H9 (cell line): Measurements from ENCODE around the gene CRABP1. TPM values are rescaled to one million over a fixed set of nuclear protein-coding genes. Genes with fewer than 3 reads are reported as not detected.

Experiments used
- DNase-seq: peaks from one replicate; pipeline ENCODE4 v3.0.0-alpha.2; 2017
- H2AFZ ChIP-seq: one replicate; pipeline ENCODE4 v1.6.1; 2013; ENCODE audit warnings: mild to moderate bottlenecking, low read length, control low read depth, moderate library complexity
- H2AK5ac ChIP-seq: 2 replicates; pipeline ENCODE4 v1.6.1; 2013; ENCODE audit warnings: low read length, control low read depth, mixed read lengths; ENCODE audit not compliant: insufficient read length
- H2BK120ac ChIP-seq: one replicate; pipeline ENCODE4 v1.6.1; 2013; ENCODE audit warnings: low read depth, mild to moderate bottlenecking, low read length, control low read depth, inconsistent platforms; ENCODE audit not compliant: poor library complexity, severe bottlenecking
- H2BK12ac ChIP-seq: 2 replicates; pipeline ENCODE4 v1.6.1; 2013; ENCODE audit warnings: low read length, control low read depth, mixed read lengths, low read depth; ENCODE audit not compliant: insufficient read length
- H2BK15ac ChIP-seq: 2 replicates; pipeline ENCODE4 v1.6.1; 2013; ENCODE audit warnings: low read depth, low read length, control low read depth
- H2BK20ac ChIP-seq: one replicate; pipeline ENCODE4 v1.6.1; 2013; ENCODE audit warnings: low read depth, mild to moderate bottlenecking, low read length, control low read depth, inconsistent platforms; ENCODE audit not compliant: poor library complexity, severe bottlenecking
- H2BK5ac ChIP-seq: 2 replicates; pipeline ENCODE4 v1.6.1; 2013; ENCODE audit warnings: low read length, control low read depth, mixed read lengths; ENCODE audit not compliant: insufficient read length
- H3K14ac ChIP-seq: 2 replicates; pipeline ENCODE4 v1.6.1; 2013; ENCODE audit warnings: low read length, control low read depth; ENCODE audit not compliant: insufficient read depth
- H3K18ac ChIP-seq: 2 replicates; pipeline ENCODE4 v1.6.1; 2013; ENCODE audit warnings: low read depth, mild to moderate bottlenecking, mixed read lengths, low read length, control low read depth; ENCODE audit not compliant: insufficient read length
- H3K23ac ChIP-seq: 2 replicates; pipeline ENCODE4 v1.6.1; 2013; ENCODE audit warnings: low read length, control low read depth, mixed read lengths, low read depth; ENCODE audit not compliant: insufficient read length
- H3K23me2 ChIP-seq: 2 replicates; pipeline ENCODE4 v1.6.1; 2013; ENCODE audit warnings: low read depth, mild to moderate bottlenecking, mixed read lengths, low read length, control low read depth; ENCODE audit not compliant: insufficient read length, poor library complexity, severe bottlenecking
- H3K27ac ChIP-seq: 2 replicates; pipeline ENCODE4 v1.5.1; 2013; ENCODE audit warnings: low read length, control low read depth, mixed read lengths, low read depth; ENCODE audit not compliant: insufficient read length
- H3K27me3 ChIP-seq: 2 replicates; pipeline ENCODE4 v1.6.1; 2013; ENCODE audit warnings: low read length, control low read depth, inconsistent platforms; ENCODE audit not compliant: insufficient read depth
- H3K4ac ChIP-seq: 2 replicates; pipeline ENCODE4 v1.6.1; 2013; ENCODE audit warnings: low read depth, mild to moderate bottlenecking, control low read depth, inconsistent platforms, low read length, moderate library complexity
- H3K4me1 ChIP-seq: 2 replicates; pipeline ENCODE4 v1.6.1; 2013; ENCODE audit warnings: low read length, control low read depth, inconsistent platforms; ENCODE audit not compliant: insufficient read depth
- H3K4me2 ChIP-seq: 2 replicates; pipeline ENCODE4 v1.6.1; 2013; ENCODE audit warnings: low read length, control low read depth, mixed read lengths; ENCODE audit not compliant: insufficient read length, insufficient read depth
- H3K56ac ChIP-seq: 2 replicates; pipeline ENCODE4 v1.6.1; 2013; ENCODE audit warnings: low read depth, mild to moderate bottlenecking, mixed read lengths, low read length, control low read depth; ENCODE audit not compliant: insufficient read length
- H3K79me1 ChIP-seq: 2 replicates; pipeline ENCODE4 v1.6.1; 2013; ENCODE audit warnings: low read depth, mild to moderate bottlenecking, moderate library complexity, low read length, control low read depth, inconsistent platforms; ENCODE audit not compliant: insufficient read depth, poor library complexity, severe bottlenecking
- H3K79me2 ChIP-seq: 2 replicates; pipeline ENCODE4 v1.6.1; 2013; ENCODE audit warnings: low read length, control low read depth, inconsistent platforms; ENCODE audit not compliant: insufficient read depth
- H3K9ac ChIP-seq: 2 replicates; pipeline ENCODE4 v1.6.1; 2013; ENCODE audit warnings: low read length, control low read depth, mixed read lengths; ENCODE audit not compliant: insufficient read length; ENCODE audit errors: extremely low read depth
- H3K9me3 ChIP-seq: one replicate; pipeline ENCODE4 v1.6.1; 2013; ENCODE audit warnings: low read depth, low read length, inconsistent platforms; ENCODE audit not compliant: control insufficient read depth
- H3T11ph ChIP-seq: one replicate; pipeline ENCODE4 v1.6.1; 2013; ENCODE audit warnings: mild to moderate bottlenecking, low read length, control low read depth, inconsistent platforms
- H4K20me1 ChIP-seq: one replicate; pipeline ENCODE4 v1.6.1; 2013; ENCODE audit not compliant: control insufficient read depth, insufficient read length, insufficient read depth
- H4K5ac ChIP-seq: 2 replicates; pipeline ENCODE4 v1.6.1; 2013; ENCODE audit warnings: low read depth, mild to moderate bottlenecking, mixed read lengths, low read length, control low read depth; ENCODE audit not compliant: insufficient read length
- H4K8ac ChIP-seq: replicated peaks from 2 replicates; pipeline ENCODE4 v1.6.1; 2013; ENCODE audit warnings: low read length, control low read depth, mixed read lengths, low read depth; ENCODE audit not compliant: insufficient read length
- H4K91ac ChIP-seq: 2 replicates; pipeline ENCODE4 v1.6.1; 2013; ENCODE audit warnings: low read depth, mild to moderate bottlenecking, moderate library complexity, mixed read lengths, low read length, control low read depth; ENCODE audit not compliant: insufficient read length
- H3K27ac Mint-ChIP-seq, 3 experiments: 2 replicates in 2 of 3; 3 replicates in 1 of 3; pipeline ENCODE4 v1.8.0; 2020 to 2021; ENCODE audit warnings: mixed read lengths in 3 of 3, mild to moderate bottlenecking in 1 of 3, moderate library complexity in 1 of 3
- H3K27me3 Mint-ChIP-seq: 2 replicates; pipeline ENCODE4 v1.8.0; 2021; ENCODE audit warnings: low read depth, mild to moderate bottlenecking, moderate library complexity, mixed read lengths
- H3K36me3 Mint-ChIP-seq, 3 experiments: 2 replicates in 2 of 3; 3 replicates in 1 of 3; pipeline ENCODE4 v1.8.0; 2020 to 2021; ENCODE audit warnings: low read depth in 3 of 3, mixed read lengths in 3 of 3; ENCODE audit not compliant: insufficient read depth in 1 of 3
- H3K4me1 Mint-ChIP-seq, 2 experiments: 2 replicates each; pipeline ENCODE4 v1.8.0; 2020; ENCODE audit warnings: mixed read lengths in 2 of 2
- H3K4me3 Mint-ChIP-seq, 2 experiments: 2 replicates in 1 of 2; 3 replicates in 1 of 2; pipeline ENCODE4 v1.8.0; 2020 to 2021; ENCODE audit warnings: mild to moderate bottlenecking in 2 of 2, mixed read lengths in 2 of 2, moderate library complexity in 1 of 2
- H3K9me3 Mint-ChIP-seq, 2 experiments: 2 replicates in 1 of 2; 3 replicates in 1 of 2; pipeline ENCODE4 v1.8.0; 2020; ENCODE audit warnings: mild to moderate bottlenecking in 2 of 2, mixed read lengths in 2 of 2, moderate library complexity in 1 of 2
- CTCF ChIP-seq: fragments of 200-600 bp; sonication (generic); conservative IDR thresholded peaks from 3 replicates; pipeline ENCODE4 v1.8.0; 2021; ENCODE audit warnings: antibody characterized with exemption, mild to moderate bottlenecking
- WGBS: extraction: QIAGEN DNeasy Blood & Tissue Kit; methylation state at CpG from one replicate; pipeline ENCODE4 v1.1.7; 2013; ENCODE audit warnings: missing lambda C conversion rate, low lambda C conversion rate, mixed read lengths; ENCODE audit not compliant: insufficient read length; ENCODE audit errors: extremely low coverage; 5-methylcytosine and 5-hydroxymethylcytosine counted together
- total RNA-seq: library from RNA; stranded (reverse); gene quantifications from 2 replicates; pipeline ENCODE4 v1.2.1, GENCODE V29; 2021

The CRABP1 gene
- total RNA-seq, 1 experiment from 2014 or later = 93.1 TPM

GRCh38 chr15:78360958-78361718 is 21.0 kb downstream of the CRABP1 start:
- no peaks in the 10 kb centered on the region for H3K79me2 ChIP-seq
- H2BK5ac ChIP-seq = no peak overlapping the region
- H3K4ac ChIP-seq = no peak overlapping the region
- Mint-ChIP-seq H3K4me3 (no peak overlapping the region), H3K27ac (no peak overlapping the region; a peak in 1 of 7 replicates), H3K27me3 (peaks cover 8% of the 10 kb centered on the region; the same call in 1 of the 2 replicates), H3K9me3 (no peaks in the 10 kb centered on the region), H3K36me3 (no peaks in the 10 kb centered on the region), H3K4me1 (peaks cover 23 to 32% of the 10 kb centered on the region in 2 experiments)
- no peak overlapping the region for H2BK120ac ChIP-seq
- no peaks in the 10 kb centered on the region for H3K27me3 ChIP-seq
- H3K18ac ChIP-seq = no peak overlapping the region
- H3K23ac ChIP-seq = no peak overlapping the region
- no peak overlapping the region for H3K9ac ChIP-seq
- H3K9me3 ChIP-seq = no peaks in the 10 kb centered on the region
- H3K23me2 ChIP-seq = no peaks in the 10 kb centered on the region
- no peak for DNase-seq
- H4K91ac ChIP-seq = no peak overlapping the region
- no CpG with 5 or more reads among the region's 8 CpGs for WGBS
- H3K14ac ChIP-seq = no peak overlapping the region
- no peak overlapping the region for H2BK15ac ChIP-seq
- H2BK20ac ChIP-seq = no peak overlapping the region
- H3T11ph ChIP-seq = no peak overlapping the region
- no peak overlapping the region for H2BK12ac ChIP-seq
- no peaks in the 10 kb centered on the region for H3K79me1 ChIP-seq
- H3K4me1 ChIP-seq = no peaks in the 10 kb centered on the region
- no peak overlapping the region for H4K5ac ChIP-seq
- H3K56ac ChIP-seq = no peak overlapping the region
- no peak for TF ChIP-seq CTCF
- no peak overlapping the region for H2AK5ac ChIP-seq
- H3K4me2 ChIP-seq = no peak overlapping the region
- no peaks in the 10 kb centered on the region for H4K20me1 ChIP-seq
- no peak overlapping the region for H3K27ac ChIP-seq
- no peak overlapping the region for H2AFZ ChIP-seq
- no peak overlapping the region for H4K8ac ChIP-seq
